SK-N-MC (cell line): ENCODE data around the gene TBRG1.

Experiments used
- EZH2 ChIP-seq: fragments of 200-600 bp; sonication (generic); IDR thresholded peaks from one replicate; pipeline ENCODE4 v1.6.1; 2017; ENCODE audit warnings: antibody characterized with exemption
- POLR2AphosphoS5 ChIP-seq: IDR thresholded peaks from 2 replicates; pipeline ENCODE4 v1.6.1; 2012; ENCODE audit warnings: mild to moderate bottlenecking, low read depth, low read length, borderline replicate concordance

DNA sequence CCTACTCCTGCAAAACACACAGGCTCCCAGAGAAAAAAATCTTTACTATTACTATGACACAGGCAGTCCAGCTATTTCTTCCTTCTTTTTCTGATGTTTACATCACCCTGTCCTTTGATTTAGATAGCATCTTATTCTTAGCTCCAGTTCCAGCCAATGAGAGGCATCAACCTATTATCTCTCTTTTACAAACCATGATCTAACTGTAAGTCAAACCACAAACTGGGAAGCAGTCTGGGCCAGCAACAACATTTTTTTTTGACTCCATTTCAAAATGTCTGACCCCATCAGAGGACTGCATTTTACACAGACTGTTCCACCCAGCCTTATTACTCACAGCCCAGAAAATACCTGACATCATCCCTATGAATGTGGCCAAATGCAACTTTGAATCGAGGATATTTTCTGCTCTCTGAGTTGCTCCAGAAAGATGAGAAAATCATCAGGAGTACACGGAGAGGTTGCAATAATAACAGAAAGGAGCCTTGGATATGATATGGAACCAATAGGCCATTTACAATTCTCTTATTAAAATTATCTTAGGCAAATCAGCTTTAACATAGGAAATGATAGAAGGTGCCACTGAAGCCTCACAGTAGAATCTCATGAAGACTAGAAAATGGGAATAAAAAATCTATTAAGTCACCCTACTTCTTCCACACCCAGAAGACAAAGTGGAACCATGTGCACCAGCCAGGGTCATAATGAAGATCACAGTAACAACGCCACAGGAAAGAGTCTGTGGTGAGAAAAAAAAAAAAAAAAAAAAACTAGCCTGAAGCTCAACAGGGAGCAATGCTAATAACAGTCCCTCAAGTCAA, 21.2 kb downstream of the TBRG1 start:
- TF ChIP-seq EZH2, result no peak
- TF ChIP-seq POLR2AphosphoS5, result no peak
